ENCODE measurements around the gene ARL8A. TPM values are rescaled to one million over a fixed set of nuclear protein-coding genes. Genes with fewer than 3 reads are reported as not detected.
"Not testable (repeated sequence)": the region's sequence is repeated elsewhere in the genome, so short reads cannot be mapped to it uniquely, and the experiment has no call there.

The ARL8A gene
- 50.9 and 58.0 TPM in 2 replicates for polyA plus RNA-seq (2011; rRNA removed)
- 30.5 and 40.0 TPM in 2 replicates for polyA minus RNA-seq (2011; rRNA and poly(A)+ RNA removed)

- Histone ChIP-seq H3K4me3 (ENCODE audit: low read depth, low read length) (peak within 1 kb of the TSS; percentile 83), H3K27ac (ENCODE audit: low read depth, low read length) (peak within 1 kb of the TSS; percentile 31), H3K9me3 (ENCODE audit: control insufficient read depth, insufficient read depth, low read length) (peaks cover 4% of the 10 kb centered on the region; the same call in 1 of the 2 replicates), H3K27me3 (ENCODE audit: control insufficient read depth, insufficient read depth, low read length) (no peaks in the 10 kb centered on the region)
- ChIA-PET CTCF (interaction anchor here (2.0 to 2.9 kb wide), 2 partner anchors 9 to 10 kb away, joined by 9 to 11 read pairs; no protein-coding TSS in a partner anchor), POLR2A (no interaction called here)
- no peak for DNase-seq (ENCODE audit: low read depth, low spot score)
- TF ChIP-seq CTCF (IDR thresholded peaks at IDR 0.05; ENCODE audit: low read depth, low read length) = no peak
Measured at GRCh38 chr1:202144402-202145067, at the start of gene ARL8A. ARL8A (minus strand) TSS chr1:202144737; CDS start chr1:202144572, 165 bp downstream.

GRCh38 chr1:202194328-202194648 is 49.8 kb upstream of the ARL8A start:
- Histone ChIP-seq H3K9me3 (ENCODE audit: control insufficient read depth, insufficient read depth, low read length) (no peaks in the 10 kb centered on the region), H3K27ac (ENCODE audit: low read depth, low read length) (no peak overlapping the region), H3K27me3 (ENCODE audit: control insufficient read depth, insufficient read depth, low read length) (peaks cover 52% of the 10 kb centered on the region), H3K4me3 (ENCODE audit: low read depth, low read length) (no peak overlapping the region)
- DNase-seq (ENCODE audit: low read depth, low spot score) = no peak
- TF ChIP-seq CTCF (IDR thresholded peaks at IDR 0.05; ENCODE audit: low read depth, low read length) = no peak
- ChIA-PET POLR2A (no interaction called here), CTCF (interaction anchor here (0.6 to 2.9 kb wide), 7 partner anchors 45 to 525 kb away, joined by 3 to 45 read pairs (median 5); no protein-coding TSS in a partner anchor)

- no peak within 1 kb of the TSS for H3K4me3 ChIP-seq (ENCODE audit: low read depth, low read length)
- peaks cover 55% of the 10 kb centered on the region for H3K27me3 ChIP-seq (ENCODE audit: control insufficient read depth, insufficient read depth, low read length)
- CTCF ChIA-PET = interaction anchor here (0.5 to 2.9 kb wide), 23 partner anchors 13 to 692 kb away, joined by 3 to 45 read pairs (median 4); no protein-coding TSS in a partner anchor
- DNase-seq (ENCODE audit: low read depth, low spot score) = no peak
- POLR2A ChIA-PET = no interaction called here
- TF ChIP-seq CTCF (IDR thresholded peaks at IDR 0.05; ENCODE audit: low read depth, low read length) = no peak
- H3K9me3 ChIP-seq (ENCODE audit: control insufficient read depth, insufficient read depth, low read length) = no peaks in the 10 kb centered on the region
- no peak within 1 kb of the TSS for H3K27ac ChIP-seq (ENCODE audit: low read depth, low read length)
Measured at GRCh38 chr1:202193614-202194327, 49.2 kb upstream of the ARL8A start, which contains the start of gene LGR6. LGR6 (plus strand) TSS chr1:202193799; CDS start chr1:202193990, 191 bp downstream.

- H3K27me3 ChIP-seq (ENCODE audit: control insufficient read depth, insufficient read depth, low read length) = peaks cover 50% of the 10 kb centered on the region
- ChIA-PET POLR2A (interaction anchor here (0.6 kb wide), 1 partner anchor 27 kb away, joined by 3 read pairs; no protein-coding TSS in a partner anchor), CTCF (interaction anchor here (0.5 to 2.9 kb wide), 28 partner anchors 14 to 693 kb away, joined by 3 to 45 read pairs (median 4); no protein-coding TSS in a partner anchor)
- no peaks in the 10 kb centered on the region for H3K9me3 ChIP-seq (ENCODE audit: control insufficient read depth, insufficient read depth, low read length)
- peak; percentile 85 for TF ChIP-seq CTCF (IDR thresholded peaks at IDR 0.05; ENCODE audit: low read depth, low read length)
- DNase-seq (ENCODE audit: low read depth, low spot score) = no peak
- H3K4me3 ChIP-seq (ENCODE audit: low read depth, low read length) = no peak overlapping the region
- H3K27ac ChIP-seq (ENCODE audit: low read depth, low read length) = no peak overlapping the region
Measured at GRCh38 chr1:202192770-202193613, 48.5 kb upstream of the ARL8A start.

GRCh38 chr1:202191391-202191790 is 46.9 kb upstream of the ARL8A start:
- H3K9me3 ChIP-seq (ENCODE audit: control insufficient read depth, insufficient read depth, low read length); H3K4me3 ChIP-seq (ENCODE audit: low read depth, low read length); POLR2A ChIA-PET; H3K27ac ChIP-seq (ENCODE audit: low read depth, low read length); DNase-seq (ENCODE audit: low read depth, low spot score): not testable (repeated sequence)
- H3K27me3 ChIP-seq (ENCODE audit: control insufficient read depth, insufficient read depth, low read length) = peaks cover 51% of the 10 kb centered on the region
- CTCF ChIA-PET = interaction anchor here (1.3 to 2.9 kb wide), 3 partner anchors 64 to 125 kb away, joined by 3 to 45 read pairs (median 15); no protein-coding TSS in a partner anchor

Measured in AG04450 (cell line).